ENCODE results near the gene STK32B. TPM values are rescaled to one million over a fixed set of nuclear protein-coding genes. Genes with fewer than 3 reads are reported as not detected.

STK32B gene
- total RNA-seq, 4 donors from 2014 or later, result 0.09 to 3.2 (median 0.38) TPM; not detected in 1

DNA sequence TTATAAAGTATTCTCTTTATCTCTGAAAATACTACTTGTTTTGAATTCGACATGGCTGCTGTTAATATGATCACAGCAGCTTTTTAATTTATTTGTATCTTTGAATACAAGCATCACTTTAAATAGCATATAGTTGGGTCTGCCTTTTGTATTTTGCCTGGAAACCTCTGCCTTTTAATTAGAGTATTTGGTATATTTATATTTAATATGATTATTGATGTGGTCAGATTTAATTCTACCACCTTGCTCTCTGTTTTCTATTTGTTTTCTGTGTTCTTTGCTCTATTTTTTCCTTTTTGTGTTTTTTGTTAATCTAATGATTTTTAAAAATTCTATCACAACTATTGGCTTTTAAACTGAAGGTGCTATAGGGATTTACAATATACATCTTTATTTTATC lies 21.7 kb downstream of the STK32B start:
- WGBS, 2 donors, result 52 to 55% methylated on average over 1 of the region's 1 CpG
- H3K9me3 ChIP-seq, result peaks cover 0 to 4% (median 0%) of the 10 kb centered on the region in 3 donors
- no peak for DNase-seq
- H3K4me1 ChIP-seq, result no peaks in the 10 kb centered on the region
- H3K27ac ChIP-seq, result no peak overlapping the region
- intact Hi-C loops (cut with DNase I), result no loop called here
- TF ChIP-seq, protein P1, sequence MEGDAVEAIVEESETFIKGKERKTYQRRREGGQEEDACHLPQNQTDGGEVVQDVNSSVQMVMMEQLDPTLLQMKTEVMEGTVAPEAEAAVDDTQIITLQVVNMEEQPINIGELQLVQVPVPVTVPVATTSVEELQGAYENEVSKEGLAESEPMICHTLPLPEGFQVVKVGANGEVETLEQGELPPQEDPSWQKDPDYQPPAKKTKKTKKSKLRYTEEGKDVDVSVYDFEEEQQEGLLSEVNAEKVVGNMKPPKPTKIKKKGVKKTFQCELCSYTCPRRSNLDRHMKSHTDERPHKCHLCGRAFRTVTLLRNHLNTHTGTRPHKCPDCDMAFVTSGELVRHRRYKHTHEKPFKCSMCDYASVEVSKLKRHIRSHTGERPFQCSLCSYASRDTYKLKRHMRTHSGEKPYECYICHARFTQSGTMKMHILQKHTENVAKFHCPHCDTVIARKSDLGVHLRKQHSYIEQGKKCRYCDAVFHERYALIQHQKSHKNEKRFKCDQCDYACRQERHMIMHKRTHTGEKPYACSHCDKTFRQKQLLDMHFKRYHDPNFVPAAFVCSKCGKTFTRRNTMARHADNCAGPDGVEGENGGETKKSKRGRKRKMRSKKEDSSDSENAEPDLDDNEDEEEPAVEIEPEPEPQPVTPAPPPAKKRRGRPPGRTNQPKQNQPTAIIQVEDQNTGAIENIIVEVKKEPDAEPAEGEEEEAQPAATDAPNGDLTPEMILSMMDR (IDR thresholded peaks at IDR 0.05), result no peak
- H3K27me3 ChIP-seq, result no peaks in the 10 kb centered on the region
- no peak overlapping the region for H3K4me3 ChIP-seq
- no peaks in the 10 kb centered on the region for H3K36me3 ChIP-seq

GRCh38 chr4:5078009-5078408 lies 26.7 kb downstream of the STK32B start:
- Histone ChIP-seq H3K4me1 (no peaks in the 10 kb centered on the region), H3K27me3 (no peaks in the 10 kb centered on the region), H3K36me3 (no peaks in the 10 kb centered on the region), H3K9me3 (peaks cover 0 to 12% (median under 1%) of the 10 kb centered on the region in 3 donors), H3K4me3 (no peak overlapping the region), H3K27ac (no peak overlapping the region)
- 76 to 80% methylated on average over 3 of the region's 3 CpGs for WGBS, 2 donors
- DNase-seq, result no peak
- TF ChIP-seq, protein P1 (IDR thresholded peaks at IDR 0.05), result no peak
- no peak for TF ChIP-seq POLR2A (IDR thresholded peaks at IDR 0.05)
- intact Hi-C loops (cut with DNase I), result no loop called here

- Histone ChIP-seq H3K9me3 (peaks cover 0 to 17% (median 0%) of the 10 kb centered on the region in 3 donors), H3K4me3 (no peak overlapping the region), H3K27me3 (no peaks in the 10 kb centered on the region), H3K27ac (no peak overlapping the region), H3K36me3 (no peaks in the 10 kb centered on the region), H3K4me1 (no peaks in the 10 kb centered on the region)
- intact Hi-C loops (cut with DNase I), result no loop called here
- no peak for DNase-seq
- TF ChIP-seq POLR2A (IDR thresholded peaks at IDR 0.05), result no peak
Observed at GRCh38 chr4:5079581-5079980, 28.3 kb downstream of the STK32B start.

- Histone ChIP-seq H3K27ac (no peak overlapping the region), H3K4me3 (no peak overlapping the region), H3K36me3 (no peaks in the 10 kb centered on the region), H3K4me1 (no peaks in the 10 kb centered on the region), H3K27me3 (no peaks in the 10 kb centered on the region), H3K9me3 (peaks cover 0 to 28% (median 6%) of the 10 kb centered on the region in 3 donors)
- WGBS, 2 donors, result 52 to 81% methylated on average over 2 of the region's 2 CpGs
- intact Hi-C loops (cut with DNase I), result no loop called here
- DNase-seq, result no peak
- TF ChIP-seq POLR2A (IDR thresholded peaks at IDR 0.05), result no peak
- TF ChIP-seq, protein P1 (IDR thresholded peaks at IDR 0.05), result no peak
Observed at GRCh38 chr4:5081441-5081999, 30.2 kb downstream of the STK32B start.

GRCh38 chr4:5082376-5082775 lies 31.1 kb downstream of the STK32B start:
- Histone ChIP-seq H3K36me3 (no peaks in the 10 kb centered on the region), H3K27me3 (no peaks in the 10 kb centered on the region), H3K4me1 (no peaks in the 10 kb centered on the region), H3K4me3 (no peak overlapping the region), H3K9me3 (peaks cover 0 to 28% (median 6%) of the 10 kb centered on the region in 3 donors), H3K27ac (no peak overlapping the region)
- DNase-seq, result no peak
- intact Hi-C loops (cut with DNase I), result no loop called here
- WGBS, 2 donors, result 54 to 61% methylated on average over 2 of the region's 2 CpGs
- TF ChIP-seq, protein P1 (IDR thresholded peaks at IDR 0.05), result no peak
- TF ChIP-seq POLR2A (IDR thresholded peaks at IDR 0.05), result no peak
